Gastrocnemius medialis (tissue), 4 donors: ENCODE measurements around the gene EHD4. TPM values are rescaled to one million over a fixed set of nuclear protein-coding genes. Genes with fewer than 3 reads are reported as not detected.

Source experiments
- ATAC-seq, 2 donors: fragments of 150-250 bp; one replicate each; pipeline ENCODE4 v1.9.1; 2016
- DNase-seq, 2 donors: peaks; one replicate each; pipeline ENCODE4 v3.0.0-alpha.2; 2019
- H3K27ac ChIP-seq, 4 donors: fragments of 200-600 bp; sonication (generic); 1 replicate in 1 of 4; 2 replicates in 3 of 4; pipeline ENCODE4 v1.5.1; 2016 to 2018; ENCODE audit warnings: mild to moderate bottlenecking in 2 of 4, moderate library complexity in 1 of 4
- H3K27me3 ChIP-seq, 3 donors: fragments of 200-600 bp; sonication (generic) in 2 of 3; 1 replicate in 1 of 3; 2 replicates in 2 of 3; pipeline versions ENCODE4 v1.5.1 to v1.6.0; 2016 to 2019; ENCODE audit warnings: mild to moderate bottlenecking in 1 of 3, moderate library complexity in 1 of 3
- H3K36me3 ChIP-seq, 2 donors: fragments of 200-600 bp; sonication (generic) in 1 of 2; one replicate each; pipeline ENCODE4 v1.5.1; 2017 to 2018
- H3K4me1 ChIP-seq, 2 donors: fragments of 200-600 bp; sonication (generic) in 1 of 2; one replicate each; pipeline ENCODE4 v1.5.1; 2016 to 2017; ENCODE audit warnings: mild to moderate bottlenecking in 2 of 2
- H3K4me3 ChIP-seq, 4 donors: fragments of 200-600 bp; sonication (generic) in 3 of 4; 1 replicate in 1 of 4; 2 replicates in 3 of 4; pipeline ENCODE4 v1.5.1; 2016 to 2019; ENCODE audit warnings: mild to moderate bottlenecking in 2 of 4
- H3K9me3 ChIP-seq, 3 donors: fragments of 200-600 bp; sonication (generic) in 2 of 3; 1 replicate in 1 of 3; 2 replicates in 2 of 3; pipeline ENCODE4 v1.5.1; 2016 to 2019
- POLR2A ChIP-seq, 2 donors: fragments of 450-650 bp; IDR thresholded peaks; one replicate each; pipeline ENCODE4 v1.6.1; 2017; ENCODE audit warnings: antibody characterized with exemption in 2 of 2, mild to moderate bottlenecking in 2 of 2, moderate library complexity in 2 of 2
- in situ Hi-C, 4 donors: fragments of 200-750 bp; cut with MboI; loops; one replicate each; pipeline versions ENCODE4 v1.15.0 to v1.8.0; 2017; ENCODE audit warnings: low sequenced_read_pairs in 4 of 4
- intact Hi-C: fragments of 100-400 bp; cut with DNase I; formaldehyde crosslinking; loops from one replicate; pipeline ENCODE4 v1.15.1; 2023; ENCODE audit warnings: low total_unique reads
- total RNA-seq, 4 donors: library from RNA; depleted of rRNA; stranded (reverse); fragments of >200 nt; gene quantifications; one replicate each; pipeline versions ENCODE4 v1.1.0 to v1.2.3, GENCODE V29; 2016
- TF ChIP-seq, protein P1 (sequence below), 5 experiments: fragments of 450-650 bp in 3 of 5; fragments of 200-600 bp in 2 of 5; sonication (generic) in 2 of 5; IDR thresholded peaks in 4 of 5; conservative IDR thresholded peaks in 1 of 5; 1 replicate in 4 of 5; 2 replicates in 1 of 5; pipeline ENCODE4 v1.5.1; 2016 to 2019; ENCODE audit warnings: antibody characterized with exemption in 5 of 5, mild to moderate bottlenecking in 3 of 5, moderate library complexity in 3 of 5

The EHD4 gene
- total RNA-seq, 4 donors from 2014 or later: 3.8 to 7.1 (median 4.3) TPM

- ATAC-seq (no peak), DNase-seq (no peak)
- Histone ChIP-seq H3K4me1 (peaks cover 0 to 5% of the 10 kb centered on the region in 2 donors), H3K4me3 (no peak overlapping the region), H3K9me3 (no peaks in the 10 kb centered on the region), H3K36me3 (no peaks in the 10 kb centered on the region), H3K27me3 (no peaks in the 10 kb centered on the region), H3K27ac (no peak overlapping the region)
- no peak for TF ChIP-seq POLR2A (IDR thresholded peaks at IDR 0.05)
- TF ChIP-seq, protein P1, sequence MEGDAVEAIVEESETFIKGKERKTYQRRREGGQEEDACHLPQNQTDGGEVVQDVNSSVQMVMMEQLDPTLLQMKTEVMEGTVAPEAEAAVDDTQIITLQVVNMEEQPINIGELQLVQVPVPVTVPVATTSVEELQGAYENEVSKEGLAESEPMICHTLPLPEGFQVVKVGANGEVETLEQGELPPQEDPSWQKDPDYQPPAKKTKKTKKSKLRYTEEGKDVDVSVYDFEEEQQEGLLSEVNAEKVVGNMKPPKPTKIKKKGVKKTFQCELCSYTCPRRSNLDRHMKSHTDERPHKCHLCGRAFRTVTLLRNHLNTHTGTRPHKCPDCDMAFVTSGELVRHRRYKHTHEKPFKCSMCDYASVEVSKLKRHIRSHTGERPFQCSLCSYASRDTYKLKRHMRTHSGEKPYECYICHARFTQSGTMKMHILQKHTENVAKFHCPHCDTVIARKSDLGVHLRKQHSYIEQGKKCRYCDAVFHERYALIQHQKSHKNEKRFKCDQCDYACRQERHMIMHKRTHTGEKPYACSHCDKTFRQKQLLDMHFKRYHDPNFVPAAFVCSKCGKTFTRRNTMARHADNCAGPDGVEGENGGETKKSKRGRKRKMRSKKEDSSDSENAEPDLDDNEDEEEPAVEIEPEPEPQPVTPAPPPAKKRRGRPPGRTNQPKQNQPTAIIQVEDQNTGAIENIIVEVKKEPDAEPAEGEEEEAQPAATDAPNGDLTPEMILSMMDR (IDR thresholded peaks at IDR 0.05 in 4 of 5, conservative IDR thresholded peaks at IDR 0.05 in 1 of 5): no peak
- in situ Hi-C loops: no loop called here
- intact Hi-C loops: no loop called here
These were observed 85.6 kb downstream of the EHD4 start for GRCh38 chr15:41886741-41887140.

GRCh38 chr15:41885841-41886240, 86.5 kb downstream of the EHD4 start:
- intact Hi-C loops (no loop called here), in situ Hi-C loops (no loop called here)
- TF ChIP-seq, protein P1 (IDR thresholded peaks at IDR 0.05 in 4 of 5, conservative IDR thresholded peaks at IDR 0.05 in 1 of 5): no peak
- TF ChIP-seq POLR2A (IDR thresholded peaks at IDR 0.05): no peak
- H3K27ac ChIP-seq: no peak overlapping the region
- DNase-seq (no peak), ATAC-seq (no peak)
- H3K4me3 ChIP-seq: no peak overlapping the region
- no peaks in the 10 kb centered on the region for H3K9me3 ChIP-seq
- peaks cover 0 to 7% of the 10 kb centered on the region in 2 donors for H3K4me1 ChIP-seq
- no peaks in the 10 kb centered on the region for H3K27me3 ChIP-seq
- no peaks in the 10 kb centered on the region for H3K36me3 ChIP-seq

GRCh38 chr15:41885321-41885720, 87.0 kb downstream of the EHD4 start:
- intact Hi-C loops: no loop called here
- ATAC-seq: no peak
- DNase-seq: no peak
- peaks cover 0 to 7% of the 10 kb centered on the region in 2 donors for H3K4me1 ChIP-seq
- H3K27me3 ChIP-seq: no peaks in the 10 kb centered on the region
- no peak overlapping the region for H3K27ac ChIP-seq
- in situ Hi-C loops: no loop called here
- no peaks in the 10 kb centered on the region for H3K36me3 ChIP-seq
- H3K4me3 ChIP-seq: no peak overlapping the region
- H3K9me3 ChIP-seq: no peaks in the 10 kb centered on the region
- TF ChIP-seq POLR2A (IDR thresholded peaks at IDR 0.05): no peak
- TF ChIP-seq, protein P1 (IDR thresholded peaks at IDR 0.05 in 4 of 5, conservative IDR thresholded peaks at IDR 0.05 in 1 of 5): no peak

GRCh38 chr15:41884458-41884857, 87.9 kb downstream of the EHD4 start:
- Histone ChIP-seq H3K4me1 (peaks cover 0 to 7% of the 10 kb centered on the region in 2 donors), H3K4me3 (no peak overlapping the region), H3K27me3 (no peaks in the 10 kb centered on the region), H3K36me3 (no peaks in the 10 kb centered on the region), H3K27ac (no peak overlapping the region), H3K9me3 (no peaks in the 10 kb centered on the region)
- no peak for TF ChIP-seq POLR2A (IDR thresholded peaks at IDR 0.05)
- TF ChIP-seq, protein P1 (IDR thresholded peaks at IDR 0.05 in 4 of 5, conservative IDR thresholded peaks at IDR 0.05 in 1 of 5): no peak
- intact Hi-C loops: no loop called here
- DNase-seq (no peak), ATAC-seq (no peak)
- in situ Hi-C loops: no loop called here

GRCh38 chr15:41883484-41883825, 88.9 kb downstream of the EHD4 start:
- no peak overlapping the region for H3K4me3 ChIP-seq
- no peaks in the 10 kb centered on the region for H3K27me3 ChIP-seq
- ATAC-seq (no peak), DNase-seq (no peak)
- H3K27ac ChIP-seq: no peak overlapping the region
- TF ChIP-seq POLR2A (IDR thresholded peaks at IDR 0.05): no peak
- TF ChIP-seq, protein P1 (IDR thresholded peaks at IDR 0.05 in 4 of 5, conservative IDR thresholded peaks at IDR 0.05 in 1 of 5): no peak
- in situ Hi-C loops: no loop called here
- no peaks in the 10 kb centered on the region for H3K36me3 ChIP-seq
- H3K4me1 ChIP-seq: peaks cover 1 to 7% of the 10 kb centered on the region in 2 donors
- no peaks in the 10 kb centered on the region for H3K9me3 ChIP-seq
- intact Hi-C loops: no loop called here
